NT2/D1 (cell line): ENCODE results near the gene NEGR1.

Experiments used
- DNase-seq: peaks from one replicate; pipeline ENCODE4 v3.0.0-alpha.2; 2011; ENCODE audit warnings: low read depth, low spot score
- H3K27me3 ChIP-seq: 2 replicates; pipeline ENCODE4 v1.6.0; 2011; ENCODE audit warnings: mild to moderate bottlenecking; ENCODE audit not compliant: insufficient read length, insufficient read depth
- H3K36me3 ChIP-seq: 2 replicates; pipeline ENCODE4 v1.6.1; 2011; ENCODE audit warnings: mild to moderate bottlenecking, low read length, mixed read lengths; ENCODE audit not compliant: insufficient read depth, insufficient read length
- H3K4me1 ChIP-seq: 2 replicates; pipeline ENCODE4 v1.5.1; 2011; ENCODE audit not compliant: insufficient read depth, insufficient read length
- H3K4me3 ChIP-seq: 2 replicates; pipeline ENCODE4 v1.5.1; 2011; ENCODE audit warnings: low read depth; ENCODE audit not compliant: insufficient read length
- H3K9ac ChIP-seq: 2 replicates; pipeline ENCODE4 v1.6.0; 2011; ENCODE audit warnings: low read depth; ENCODE audit not compliant: insufficient read length
- H3K9me3 ChIP-seq: 2 replicates; pipeline ENCODE4 v1.5.1; 2011; ENCODE audit warnings: mild to moderate bottlenecking, low read length; ENCODE audit not compliant: insufficient read depth
- SUZ12 ChIP-seq: IDR thresholded peaks from 2 replicates; pipeline ENCODE4 v1.6.1; 2011; ENCODE audit not compliant: insufficient read length, insufficient read depth; ENCODE audit errors: extremely low read depth
- YY1 ChIP-seq: IDR thresholded peaks from 2 replicates; pipeline ENCODE4 v1.6.1; 2011; ENCODE audit not compliant: insufficient read length, insufficient read depth
- ZNF274 ChIP-seq: IDR thresholded peaks from 2 replicates; pipeline ENCODE4 v1.6.1; 2011; ENCODE audit warnings: mild to moderate bottlenecking, low read depth, low read length

NEGR1 gene

DNA sequence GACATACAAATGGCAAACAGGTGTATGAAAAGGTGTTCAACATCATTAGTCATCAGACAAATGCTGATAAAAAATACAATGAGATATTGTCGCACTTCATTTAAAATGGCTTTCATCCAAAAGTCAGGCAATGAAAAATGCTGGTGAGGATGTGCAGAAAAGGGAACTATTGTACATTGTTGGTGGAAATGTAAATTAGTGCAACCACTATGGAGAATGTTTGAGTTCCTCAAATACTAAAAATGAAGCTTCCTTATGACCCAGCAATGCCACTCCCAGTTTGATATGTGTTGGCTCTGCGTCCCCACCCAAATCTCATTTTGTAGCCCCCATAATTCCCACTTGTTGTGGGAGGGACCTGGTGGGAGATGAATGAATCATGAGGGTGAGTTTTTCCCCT lies 891.8 kb downstream of the NEGR1 start:
- Histone ChIP-seq H3K4me1 (peaks cover 10% of the 10 kb centered on the region), H3K27me3 (no peaks in the 10 kb centered on the region), H3K4me3 (no peak overlapping the region), H3K9me3 (peaks cover 52% of the 10 kb centered on the region), H3K36me3 (no peaks in the 10 kb centered on the region), H3K9ac (no peak overlapping the region)
- DNase-seq: no peak
- TF ChIP-seq ZNF274 (no peak), YY1 (no peak), SUZ12 (no peak)

- Histone ChIP-seq H3K36me3 (no peaks in the 10 kb centered on the region), H3K27me3 (no peaks in the 10 kb centered on the region), H3K4me3 (no peak overlapping the region), H3K4me1 (no peaks in the 10 kb centered on the region), H3K9me3 (no peaks in the 10 kb centered on the region), H3K9ac (no peak overlapping the region)
- no peak for DNase-seq
- TF ChIP-seq SUZ12: no peak
- no peak for TF ChIP-seq YY1
- TF ChIP-seq ZNF274: no peak
Observed at GRCh38 chr1:71377886-71378285, 904.5 kb downstream of the NEGR1 start.

GRCh38 chr1:71372496-71372895 lies 909.8 kb downstream of the NEGR1 start:
- no peak for TF ChIP-seq YY1
- TF ChIP-seq ZNF274: no peak
- TF ChIP-seq SUZ12: no peak
- no peaks in the 10 kb centered on the region for H3K36me3 ChIP-seq
- no peak overlapping the region for H3K4me3 ChIP-seq
- no peak overlapping the region for H3K9ac ChIP-seq
- no peaks in the 10 kb centered on the region for H3K27me3 ChIP-seq
- H3K9me3 ChIP-seq: no peaks in the 10 kb centered on the region
- DNase-seq: no peak
- no peaks in the 10 kb centered on the region for H3K4me1 ChIP-seq

GRCh38 chr1:71371581-71371980 lies 910.8 kb downstream of the NEGR1 start:
- H3K36me3 ChIP-seq: no peaks in the 10 kb centered on the region
- H3K4me1 ChIP-seq: no peaks in the 10 kb centered on the region
- no peak overlapping the region for H3K9ac ChIP-seq
- no peaks in the 10 kb centered on the region for H3K9me3 ChIP-seq
- no peak overlapping the region for H3K4me3 ChIP-seq
- TF ChIP-seq ZNF274 (no peak), SUZ12 (no peak), YY1 (no peak)
- DNase-seq: no peak
- no peaks in the 10 kb centered on the region for H3K27me3 ChIP-seq

GRCh38 chr1:71364236-71364635 lies 918.1 kb downstream of the NEGR1 start:
- Histone ChIP-seq H3K9me3 (no peaks in the 10 kb centered on the region), H3K9ac (no peak overlapping the region), H3K27me3 (no peaks in the 10 kb centered on the region), H3K4me1 (no peaks in the 10 kb centered on the region), H3K4me3 (no peak overlapping the region), H3K36me3 (no peaks in the 10 kb centered on the region)
- TF ChIP-seq ZNF274 (no peak), SUZ12 (no peak)
- DNase-seq: no peak

DNA sequence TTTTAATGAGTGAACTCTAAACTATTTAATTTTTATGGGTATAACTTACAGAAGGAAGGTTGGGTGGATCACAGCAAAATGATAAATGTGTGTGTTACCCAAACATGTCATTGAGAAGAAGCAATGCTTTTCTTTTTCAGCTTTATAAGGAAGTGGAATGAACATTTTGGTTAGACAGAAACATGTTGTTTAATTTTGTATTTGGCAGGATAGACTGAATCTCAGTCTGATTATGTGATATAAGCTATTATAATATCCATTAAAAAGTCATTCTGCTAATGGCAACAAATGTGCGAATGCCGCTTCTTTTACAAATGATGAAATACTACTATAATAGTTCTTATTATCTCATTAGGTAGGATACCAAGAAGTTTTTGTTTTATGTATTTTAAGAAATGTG lies 919.6 kb downstream of the NEGR1 start:
- Histone ChIP-seq H3K36me3 (no peaks in the 10 kb centered on the region), H3K9ac (no peak overlapping the region), H3K9me3 (no peaks in the 10 kb centered on the region; the same call in 1 of the 2 replicates), H3K27me3 (no peaks in the 10 kb centered on the region), H3K4me1 (no peaks in the 10 kb centered on the region), H3K4me3 (no peak overlapping the region)
- TF ChIP-seq SUZ12 (no peak), ZNF274 (no peak)
- DNase-seq: no peak

DNA sequence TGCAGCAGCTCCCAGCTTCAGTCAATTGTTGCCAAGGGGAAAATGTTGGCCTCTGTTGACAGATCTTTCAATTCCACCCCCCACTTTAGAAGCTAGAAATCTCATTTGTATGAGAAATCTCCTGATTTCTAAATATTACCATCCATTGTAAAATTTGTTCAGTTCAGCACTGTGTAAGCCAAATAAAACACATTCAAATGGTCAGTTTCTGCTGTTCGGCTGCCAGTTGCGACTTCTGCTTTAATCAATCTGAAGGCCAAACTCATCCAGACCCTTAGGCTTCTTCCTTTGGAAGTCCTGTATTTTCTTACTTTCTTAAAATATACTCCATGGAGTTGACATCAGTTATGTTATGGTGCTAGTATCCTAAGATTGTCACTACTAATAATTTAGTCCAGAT lies 920.3 kb downstream of the NEGR1 start:
- TF ChIP-seq SUZ12 (no peak), YY1 (no peak), ZNF274 (no peak)
- Histone ChIP-seq H3K9me3 (no peaks in the 10 kb centered on the region; the same call in 1 of the 2 replicates), H3K36me3 (no peaks in the 10 kb centered on the region), H3K27me3 (no peaks in the 10 kb centered on the region), H3K9ac (no peak overlapping the region), H3K4me3 (no peak overlapping the region), H3K4me1 (no peaks in the 10 kb centered on the region)
- DNase-seq: no peak

DNA sequence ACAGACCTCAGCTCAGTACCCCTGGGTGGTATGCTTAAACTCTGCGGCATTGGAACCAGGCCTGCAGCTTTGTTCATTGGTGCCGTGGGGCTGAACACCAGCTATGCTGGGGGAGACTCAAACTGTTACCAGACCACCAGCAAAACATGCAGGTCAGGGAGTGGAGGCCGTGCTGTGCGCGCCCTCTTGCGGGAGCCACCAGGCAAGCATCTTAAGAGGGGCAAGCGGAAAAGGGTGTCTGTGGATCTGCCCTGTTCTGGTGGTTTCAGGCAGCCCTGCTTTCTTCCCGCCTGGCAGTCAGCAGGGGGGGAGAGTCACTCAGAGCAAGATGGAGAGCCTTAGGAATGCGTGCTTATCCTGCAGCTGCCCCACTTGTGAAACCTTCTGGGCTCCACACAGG lies 924.6 kb downstream of the NEGR1 start:
- Histone ChIP-seq H3K9me3 (no peaks in the 10 kb centered on the region; the same call in 1 of the 2 replicates), H3K9ac (no peak overlapping the region), H3K27me3 (no peaks in the 10 kb centered on the region), H3K4me1 (no peaks in the 10 kb centered on the region), H3K4me3 (no peak overlapping the region), H3K36me3 (no peaks in the 10 kb centered on the region)
- TF ChIP-seq YY1 (no peak), ZNF274 (no peak), SUZ12 (no peak)
- no peak for DNase-seq
